ENCODE data around the gene SUN1.

The SUN1 gene

DNA sequence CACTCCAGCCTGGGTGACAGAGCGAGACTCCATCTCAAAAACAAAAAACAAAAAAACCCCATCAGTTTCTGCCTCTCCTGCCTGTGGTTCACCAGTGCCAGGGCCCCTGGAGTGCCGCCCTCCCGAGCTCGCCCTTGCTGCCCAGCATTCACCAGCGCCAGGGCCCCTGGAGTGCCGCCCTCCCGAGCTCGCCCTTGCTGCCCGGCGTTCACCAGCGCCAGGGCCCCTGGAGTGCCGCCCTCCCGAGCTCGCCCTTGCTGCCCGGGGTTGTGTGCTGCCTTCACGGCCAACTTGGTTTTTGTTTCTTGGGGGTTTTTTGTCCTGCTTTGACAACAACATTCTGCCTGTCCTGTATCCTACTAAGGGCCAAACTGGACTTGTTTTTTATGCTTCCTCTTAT, 30.8 kb downstream of the SUN1 start:
- Histone ChIP-seq H2AFZ (ENCODE audit: low read depth, low read length) (no peak overlapping the region), H3K36me3 (replicated peaks; ENCODE audit: low read depth, low read length) (peaks cover 17% of the 10 kb centered on the region), H3K27ac (ENCODE audit: low read length) (no peak overlapping the region), H3K27me3 (ENCODE audit: low read depth, low read length) (no peaks in the 10 kb centered on the region), H3K9ac (ENCODE audit: low read length) (no peak overlapping the region), H3K79me2 (ENCODE audit: low read length) (no peaks in the 10 kb centered on the region), H3K9me3 (ENCODE audit: insufficient read depth, low read length) (no peaks in the 10 kb centered on the region), H3K4me3 (ENCODE audit: low read length) (no peak overlapping the region), H3K4me1 (ENCODE audit: low read length) (no peaks in the 10 kb centered on the region), H3K4me2 (ENCODE audit: low read length) (no peak overlapping the region), H4K20me1 (ENCODE audit: insufficient read depth, low read length) (no peaks in the 10 kb centered on the region)
- no peak for TF ChIP-seq EZH2phosphoT487 (IDR thresholded peaks at IDR 0.05; ENCODE audit: low read depth)
- TF ChIP-seq, protein P1, sequence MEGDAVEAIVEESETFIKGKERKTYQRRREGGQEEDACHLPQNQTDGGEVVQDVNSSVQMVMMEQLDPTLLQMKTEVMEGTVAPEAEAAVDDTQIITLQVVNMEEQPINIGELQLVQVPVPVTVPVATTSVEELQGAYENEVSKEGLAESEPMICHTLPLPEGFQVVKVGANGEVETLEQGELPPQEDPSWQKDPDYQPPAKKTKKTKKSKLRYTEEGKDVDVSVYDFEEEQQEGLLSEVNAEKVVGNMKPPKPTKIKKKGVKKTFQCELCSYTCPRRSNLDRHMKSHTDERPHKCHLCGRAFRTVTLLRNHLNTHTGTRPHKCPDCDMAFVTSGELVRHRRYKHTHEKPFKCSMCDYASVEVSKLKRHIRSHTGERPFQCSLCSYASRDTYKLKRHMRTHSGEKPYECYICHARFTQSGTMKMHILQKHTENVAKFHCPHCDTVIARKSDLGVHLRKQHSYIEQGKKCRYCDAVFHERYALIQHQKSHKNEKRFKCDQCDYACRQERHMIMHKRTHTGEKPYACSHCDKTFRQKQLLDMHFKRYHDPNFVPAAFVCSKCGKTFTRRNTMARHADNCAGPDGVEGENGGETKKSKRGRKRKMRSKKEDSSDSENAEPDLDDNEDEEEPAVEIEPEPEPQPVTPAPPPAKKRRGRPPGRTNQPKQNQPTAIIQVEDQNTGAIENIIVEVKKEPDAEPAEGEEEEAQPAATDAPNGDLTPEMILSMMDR (IDR thresholded peaks at IDR 0.05; ENCODE audit: low read depth, low read length): no peak

DNA sequence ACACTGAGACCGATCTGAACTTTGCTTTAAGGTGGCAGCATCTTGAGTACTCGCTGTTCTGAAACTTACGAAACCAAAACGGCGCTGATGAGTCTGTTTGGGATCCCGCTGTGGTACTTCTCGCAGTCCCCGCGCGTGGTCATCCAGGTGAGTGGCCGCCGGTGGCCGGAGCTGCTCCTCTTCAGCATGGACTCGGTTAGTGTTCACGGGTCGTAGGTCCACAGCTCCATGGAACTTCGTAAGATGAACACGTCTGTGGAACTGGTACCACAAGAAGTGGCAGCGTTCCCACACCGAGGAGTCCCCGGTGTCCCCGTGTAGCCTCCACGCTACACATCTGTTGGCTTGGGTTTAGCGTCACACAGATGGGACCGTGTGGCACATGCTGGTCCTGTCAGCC, 33.6 kb downstream of the SUN1 start:
- H3K4me3 ChIP-seq (ENCODE audit: low read length): no peak overlapping the region
- H3K36me3 ChIP-seq (replicated peaks; ENCODE audit: low read depth, low read length): peaks cover 16% of the 10 kb centered on the region
- H3K79me2 ChIP-seq (ENCODE audit: low read length): no peaks in the 10 kb centered on the region
- H3K27ac ChIP-seq (ENCODE audit: low read length): no peak overlapping the region
- H3K9me3 ChIP-seq (ENCODE audit: insufficient read depth, low read length): no peaks in the 10 kb centered on the region
- no peak overlapping the region for H3K9ac ChIP-seq (ENCODE audit: low read length)
- H3K4me1 ChIP-seq (ENCODE audit: low read length): no peaks in the 10 kb centered on the region
- no peaks in the 10 kb centered on the region for H3K27me3 ChIP-seq (ENCODE audit: low read depth, low read length)
- H3K4me2 ChIP-seq (ENCODE audit: low read length): no peak overlapping the region
- H4K20me1 ChIP-seq (ENCODE audit: insufficient read depth, low read length): no peaks in the 10 kb centered on the region
- H2AFZ ChIP-seq (ENCODE audit: low read depth, low read length): no peak overlapping the region
- no peak for TF ChIP-seq EZH2phosphoT487 (IDR thresholded peaks at IDR 0.05; ENCODE audit: low read depth)
- TF ChIP-seq, protein P1 (IDR thresholded peaks at IDR 0.05; ENCODE audit: low read depth, low read length): no peak

DNA sequence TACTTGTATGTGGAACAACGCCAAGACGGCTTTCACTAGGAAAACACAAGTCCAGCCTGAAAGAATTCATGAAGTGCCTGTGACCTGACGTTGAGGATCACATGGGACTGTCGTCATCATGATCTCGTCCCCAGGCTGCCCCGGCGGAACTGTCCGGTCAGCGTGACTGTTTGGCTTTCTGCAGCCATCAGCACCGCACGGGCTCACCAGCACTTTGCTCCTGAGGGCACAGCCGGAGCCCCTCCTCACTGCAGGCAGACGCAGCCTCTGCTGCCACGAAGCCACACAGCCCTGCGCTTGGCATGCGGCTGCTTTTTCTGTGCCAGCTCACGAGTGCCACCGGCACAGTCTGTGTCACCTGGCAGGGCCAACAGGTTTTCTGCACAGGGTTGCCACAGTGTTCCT, 34.7 kb downstream of the SUN1 start:
- Histone ChIP-seq H3K4me3 (ENCODE audit: low read length) (no peak overlapping the region), H3K79me2 (ENCODE audit: low read length) (no peaks in the 10 kb centered on the region), H3K36me3 (replicated peaks; ENCODE audit: low read depth, low read length) (peaks cover 12% of the 10 kb centered on the region), H3K4me2 (ENCODE audit: low read length) (no peak overlapping the region), H4K20me1 (ENCODE audit: insufficient read depth, low read length) (no peaks in the 10 kb centered on the region), H3K4me1 (ENCODE audit: low read length) (no peaks in the 10 kb centered on the region), H3K9ac (ENCODE audit: low read length) (no peak overlapping the region), H3K27ac (ENCODE audit: low read length) (no peak overlapping the region), H3K9me3 (ENCODE audit: insufficient read depth, low read length) (no peaks in the 10 kb centered on the region), H2AFZ (ENCODE audit: low read depth, low read length) (no peak overlapping the region), H3K27me3 (ENCODE audit: low read depth, low read length) (no peaks in the 10 kb centered on the region)
- TF ChIP-seq, protein P1 (IDR thresholded peaks at IDR 0.05; ENCODE audit: low read depth, low read length): no peak
- no peak for TF ChIP-seq EZH2phosphoT487 (IDR thresholded peaks at IDR 0.05; ENCODE audit: low read depth)

DNA sequence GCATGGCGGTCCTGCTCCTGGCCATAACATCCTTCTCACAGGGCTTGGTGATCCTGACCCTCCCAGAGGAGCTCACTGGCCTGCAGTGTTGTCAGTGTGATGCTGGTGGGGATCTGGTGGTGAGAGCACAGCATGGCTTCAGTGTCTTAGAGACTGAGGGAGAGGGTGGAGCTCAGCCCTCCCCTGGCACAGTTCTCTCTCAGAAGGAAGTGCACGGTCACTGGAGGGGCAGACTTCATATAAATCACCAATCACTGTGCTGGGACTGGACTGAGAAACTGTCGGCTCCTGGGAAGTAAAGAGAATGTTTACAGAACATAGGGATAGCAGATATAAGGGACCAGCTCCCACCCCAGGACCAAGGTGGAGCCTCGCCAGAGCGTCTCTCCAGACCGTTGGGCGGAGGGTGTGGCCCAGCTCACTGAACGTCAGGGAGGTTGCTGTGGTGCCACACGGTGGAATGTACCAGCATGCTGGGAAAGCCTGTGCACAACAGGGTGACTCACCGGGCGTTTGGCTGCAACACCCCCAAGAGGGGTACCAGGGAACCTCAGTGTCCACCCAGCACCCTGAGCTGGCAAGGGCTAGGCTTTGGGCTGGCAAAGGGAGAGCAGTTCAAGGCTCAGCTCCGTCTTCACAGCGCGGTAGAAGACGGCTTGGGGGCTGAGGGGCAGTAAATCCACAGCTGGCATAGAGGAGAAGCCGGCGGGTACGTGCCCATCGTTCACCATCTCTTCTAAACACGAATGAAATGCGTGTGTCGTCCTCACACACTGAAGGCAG, 35.3 kb downstream of the SUN1 start:
- Histone ChIP-seq H2AFZ (ENCODE audit: low read depth, low read length) (no peak overlapping the region), H3K27me3 (ENCODE audit: low read depth, low read length) (no peaks in the 10 kb centered on the region), H3K4me2 (ENCODE audit: low read length) (no peak overlapping the region), H3K36me3 (replicated peaks; ENCODE audit: low read depth, low read length) (peaks cover 12% of the 10 kb centered on the region), H4K20me1 (ENCODE audit: insufficient read depth, low read length) (no peaks in the 10 kb centered on the region), H3K9me3 (ENCODE audit: insufficient read depth, low read length) (no peaks in the 10 kb centered on the region), H3K79me2 (ENCODE audit: low read length) (no peaks in the 10 kb centered on the region), H3K27ac (ENCODE audit: low read length) (no peak overlapping the region), H3K4me3 (ENCODE audit: low read length) (no peak overlapping the region), H3K9ac (ENCODE audit: low read length) (no peak overlapping the region), H3K4me1 (ENCODE audit: low read length) (no peaks in the 10 kb centered on the region)
- no peak for TF ChIP-seq EZH2phosphoT487 (IDR thresholded peaks at IDR 0.05; ENCODE audit: low read depth)
- TF ChIP-seq, protein P1 (IDR thresholded peaks at IDR 0.05; ENCODE audit: low read depth, low read length): no peak

Measured in OCI-LY3 (cell line).